Duodenal mucosa (tissue), 2 donors: ENCODE results near the gene DEPP1.

Experiments used
- H3K27ac ChIP-seq: one replicate; pipeline ENCODE4 v1.7.0; 2013; ENCODE audit warnings: low read depth, low read length
- H3K27me3 ChIP-seq, 2 donors: one replicate each; pipeline ENCODE4 v1.7.0; 2013; ENCODE audit warnings: low read length in 2 of 2, control low read depth in 1 of 2; ENCODE audit not compliant: insufficient read depth in 2 of 2, control insufficient read depth in 1 of 2
- H3K36me3 ChIP-seq, 2 donors: one replicate each; pipeline ENCODE4 v1.7.0; 2013; ENCODE audit warnings: low read length in 2 of 2, control low read depth in 1 of 2; ENCODE audit not compliant: insufficient read depth in 2 of 2, control insufficient read depth in 1 of 2
- H3K4me1 ChIP-seq, 2 donors: one replicate each; pipeline ENCODE4 v1.7.0; 2013; ENCODE audit warnings: low read length in 2 of 2, control low read depth in 1 of 2; ENCODE audit not compliant: insufficient read depth in 2 of 2, control insufficient read depth in 1 of 2
- H3K4me3 ChIP-seq, 2 donors: one replicate each; pipeline ENCODE4 v1.7.0; 2013; ENCODE audit warnings: low read length in 2 of 2, low read depth in 1 of 2
- H3K9ac ChIP-seq, 2 donors: one replicate each; pipeline ENCODE4 v1.7.0; 2013; ENCODE audit warnings: low read length in 2 of 2, low read depth in 1 of 2
- H3K9me3 ChIP-seq, 2 donors: one replicate each; pipeline ENCODE4 v1.7.0; 2013; ENCODE audit warnings: low read length in 2 of 2, control low read depth in 1 of 2; ENCODE audit not compliant: control insufficient read depth in 1 of 2

Gene DEPP1

DNA sequence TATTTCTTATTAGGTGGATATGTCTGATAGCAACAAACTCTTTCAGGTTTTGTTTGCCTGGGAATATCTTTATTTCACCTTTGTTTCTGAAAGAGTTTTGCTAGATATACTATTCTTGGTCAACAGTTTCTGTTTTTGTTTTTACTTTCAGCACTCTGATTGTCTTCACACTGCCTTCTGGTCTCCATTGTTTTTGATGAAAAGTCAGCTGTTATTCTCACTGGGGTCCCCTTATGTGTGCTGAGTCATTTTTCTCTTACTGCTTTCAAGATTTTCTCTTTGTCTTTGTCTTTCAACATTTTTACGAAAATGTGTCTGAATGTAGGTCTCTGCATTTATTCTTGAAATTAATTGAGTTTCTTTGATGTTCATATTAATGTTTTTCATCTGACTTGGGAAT is 34.3 kb downstream of the DEPP1 start:
- Histone ChIP-seq H3K4me3 (no peak overlapping the region), H3K4me1 (peaks cover 19% of the 10 kb centered on the region in 2 donors), H3K9ac (no peak overlapping the region), H3K36me3 (no peaks in the 10 kb centered on the region), H3K27ac (no peak overlapping the region), H3K27me3 (no peaks in the 10 kb centered on the region), H3K9me3 (peaks cover 0 to 7% of the 10 kb centered on the region in 2 donors)

DNA sequence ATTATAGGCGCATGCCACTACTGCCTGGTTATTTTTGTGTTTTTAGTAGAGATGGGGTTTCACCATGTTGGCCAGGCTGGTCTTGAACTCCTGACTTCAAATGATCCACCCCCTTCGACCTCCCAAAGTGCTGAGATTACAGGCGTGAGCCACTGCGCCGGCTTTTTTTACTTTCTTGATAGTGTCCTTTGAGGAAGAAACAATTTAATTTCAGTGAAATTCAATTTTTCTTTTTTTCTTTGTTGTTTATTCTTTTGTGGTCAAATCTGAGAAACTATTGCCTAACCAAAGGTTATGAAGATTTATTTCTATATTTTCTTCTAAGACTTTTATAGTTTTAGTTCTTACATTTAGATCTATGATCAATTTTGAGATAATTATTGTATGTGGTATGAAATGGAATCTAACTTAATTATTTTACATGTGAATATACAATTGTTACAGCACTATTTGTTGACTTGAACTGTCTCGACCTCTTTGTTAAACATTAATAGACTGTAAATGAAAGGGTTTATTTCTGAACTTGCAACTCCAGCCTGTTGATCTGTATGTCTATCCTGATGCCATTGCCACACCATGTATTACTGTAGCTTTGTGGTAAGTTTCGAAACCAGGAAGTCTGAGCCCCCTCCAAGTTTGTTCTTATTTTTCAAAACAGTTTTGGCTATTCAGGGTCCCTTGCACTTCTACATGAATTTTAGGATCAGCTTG is 38.8 kb downstream of the DEPP1 start:
- Histone ChIP-seq H3K27ac (no peak overlapping the region), H3K9ac (no peak overlapping the region), H3K4me3 (no peak overlapping the region), H3K27me3 (no peaks in the 10 kb centered on the region), H3K9me3 (peaks cover 0 to 7% of the 10 kb centered on the region in 2 donors), H3K36me3 (no peaks in the 10 kb centered on the region), H3K4me1 (peaks cover 4 to 9% of the 10 kb centered on the region in 2 donors)

GRCh38 chr10:44938956-44939355 is 39.7 kb downstream of the DEPP1 start:
- no peaks in the 10 kb centered on the region for H3K36me3 ChIP-seq
- no peak overlapping the region for H3K4me3 ChIP-seq
- H3K4me1 ChIP-seq: peaks cover 4 to 9% of the 10 kb centered on the region in 2 donors
- H3K27me3 ChIP-seq: no peaks in the 10 kb centered on the region
- H3K27ac ChIP-seq: no peak overlapping the region
- no peaks in the 10 kb centered on the region for H3K9me3 ChIP-seq
- H3K9ac ChIP-seq: no peak overlapping the region

DNA sequence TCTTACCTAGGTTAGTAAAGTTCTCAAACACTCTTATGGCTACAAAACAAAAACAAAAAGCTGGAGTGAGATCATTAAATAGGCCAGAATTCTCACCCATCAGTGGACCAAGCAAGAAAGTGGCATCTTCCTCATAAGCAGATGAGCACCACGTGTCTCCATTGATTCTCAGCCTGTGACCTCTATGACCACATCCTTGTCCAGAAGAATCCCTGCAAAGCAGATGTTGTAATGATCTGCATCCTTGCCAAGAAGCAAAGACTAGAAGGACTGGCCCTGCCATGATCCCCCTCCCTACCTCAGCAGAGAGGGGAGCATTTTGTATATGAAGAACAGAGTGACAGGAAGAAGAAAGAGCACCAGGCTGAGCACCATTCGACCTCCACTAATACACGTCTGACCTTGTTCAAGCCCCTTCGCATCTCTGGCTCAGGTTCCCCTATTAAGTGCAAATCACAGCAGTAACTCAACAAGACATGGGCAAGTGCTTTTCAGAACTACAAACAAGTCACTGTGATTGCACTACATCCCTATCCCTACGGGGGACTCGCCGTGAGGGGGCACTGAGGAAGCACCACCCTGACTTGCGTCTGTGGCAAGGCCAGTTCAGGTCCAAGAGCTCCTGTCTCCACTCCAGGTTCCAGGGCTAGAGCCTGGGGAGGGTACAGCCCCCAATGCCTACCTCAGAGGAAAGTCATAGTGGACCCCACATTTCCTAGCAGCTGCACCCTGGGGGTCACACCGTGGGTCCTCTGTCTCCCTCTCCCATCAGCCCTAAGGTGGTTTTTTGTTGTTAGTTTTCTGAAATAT is 41.2 kb downstream of the DEPP1 start:
- no peaks in the 10 kb centered on the region for H3K9me3 ChIP-seq

DNA sequence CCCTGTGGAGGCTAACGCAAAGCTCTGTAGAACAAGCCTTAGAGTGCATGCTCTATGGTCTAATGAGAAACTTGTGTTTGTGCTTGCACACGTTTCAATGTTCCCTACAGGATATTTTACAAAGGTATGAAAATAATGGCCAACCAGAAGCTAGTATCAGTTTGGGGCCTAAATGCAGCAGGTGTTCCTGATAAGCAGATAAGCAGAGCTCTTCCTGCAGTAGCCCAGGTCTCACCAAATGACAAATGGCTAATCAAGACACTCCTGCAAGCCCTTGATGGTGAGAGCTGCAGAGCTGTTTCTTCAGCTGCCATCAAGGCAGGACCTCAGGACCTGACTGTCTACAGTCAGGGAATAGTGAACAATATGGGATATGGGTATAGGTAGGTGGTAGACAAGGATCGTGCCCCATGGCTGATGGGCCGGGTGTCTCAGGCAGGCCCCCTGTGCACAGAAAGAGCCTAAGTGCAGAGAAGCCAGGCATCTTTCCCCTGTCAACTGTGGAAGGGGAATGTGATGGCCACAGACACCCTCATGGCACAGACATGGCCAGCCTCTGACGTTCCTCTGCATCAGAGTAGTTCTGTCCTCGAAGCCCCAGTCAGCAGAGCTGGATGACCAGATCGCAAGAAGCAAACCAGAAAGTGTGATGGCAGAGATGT is 42.2 kb downstream of the DEPP1 start:
- no peak overlapping the region for H3K9ac ChIP-seq
- no peak overlapping the region for H3K4me3 ChIP-seq
- no peaks in the 10 kb centered on the region for H3K9me3 ChIP-seq
- H3K27ac ChIP-seq: no peak overlapping the region
- H3K4me1 ChIP-seq: peaks cover 11 to 16% of the 10 kb centered on the region in 2 donors
- H3K27me3 ChIP-seq: no peaks in the 10 kb centered on the region
- no peaks in the 10 kb centered on the region for H3K36me3 ChIP-seq

More for the DNA sequence above, 41.2 kb downstream of the DEPP1 start:
- Histone ChIP-seq H3K36me3 (no peaks in the 10 kb centered on the region), H3K27ac (no peak overlapping the region), H3K9ac (no peak overlapping the region), H3K4me1 (peaks cover 11 to 16% of the 10 kb centered on the region in 2 donors), H3K4me3 (no peak overlapping the region), H3K27me3 (no peaks in the 10 kb centered on the region)

- H3K36me3 ChIP-seq: no peaks in the 10 kb centered on the region
- no peak overlapping the region for H3K27ac ChIP-seq
- no peaks in the 10 kb centered on the region for H3K27me3 ChIP-seq
- peaks cover 11 to 16% of the 10 kb centered on the region in 2 donors for H3K4me1 ChIP-seq
- H3K9ac ChIP-seq: no peak overlapping the region
- H3K9me3 ChIP-seq: no peaks in the 10 kb centered on the region
- H3K4me3 ChIP-seq: no peak overlapping the region
These were observed 42.7 kb downstream of the DEPP1 start for GRCh38 chr10:44935966-44936295.

DNA sequence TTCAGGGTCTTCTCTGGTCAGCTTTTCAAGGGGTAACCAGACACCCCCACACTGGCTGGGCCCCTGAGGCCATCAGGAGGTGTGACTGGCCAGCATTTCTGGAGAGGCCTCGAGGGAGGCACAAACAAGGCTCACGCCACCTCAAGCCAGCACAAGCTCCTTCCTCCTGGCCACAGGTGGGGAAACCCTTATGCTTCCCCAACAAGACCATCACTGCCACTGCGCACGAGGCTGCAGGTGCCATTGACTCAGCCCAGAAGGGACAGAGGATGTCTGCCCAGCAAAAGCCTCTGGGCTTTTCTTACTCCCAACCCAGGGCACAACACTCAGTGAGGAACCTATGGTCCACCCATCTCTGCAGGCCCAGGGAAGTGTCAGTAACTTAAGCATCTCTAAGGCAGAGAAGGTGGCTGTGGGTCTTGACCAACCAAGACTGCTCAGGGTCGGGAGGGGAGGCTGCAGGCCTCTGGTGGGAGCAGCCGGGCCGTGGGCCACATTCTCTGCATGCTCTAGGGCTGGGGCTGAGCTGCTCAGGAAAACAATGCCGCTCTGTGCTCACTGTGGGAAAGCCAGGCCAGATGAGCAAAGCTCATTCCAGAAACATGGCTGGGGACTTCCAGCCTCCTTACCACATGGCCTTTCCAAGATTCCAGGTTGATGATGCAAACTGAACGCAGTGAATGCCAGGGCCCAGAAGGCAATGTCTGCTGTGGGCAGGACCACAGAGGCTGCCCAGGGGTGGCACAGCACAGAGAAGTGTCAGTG is 43.2 kb downstream of the DEPP1 start:
- Histone ChIP-seq H3K4me1 (peaks cover 11 to 16% of the 10 kb centered on the region in 2 donors), H3K36me3 (no peaks in the 10 kb centered on the region), H3K27me3 (no peaks in the 10 kb centered on the region), H3K9ac (no peak overlapping the region), H3K9me3 (no peaks in the 10 kb centered on the region), H3K4me3 (no peak overlapping the region), H3K27ac (no peak overlapping the region)

DNA sequence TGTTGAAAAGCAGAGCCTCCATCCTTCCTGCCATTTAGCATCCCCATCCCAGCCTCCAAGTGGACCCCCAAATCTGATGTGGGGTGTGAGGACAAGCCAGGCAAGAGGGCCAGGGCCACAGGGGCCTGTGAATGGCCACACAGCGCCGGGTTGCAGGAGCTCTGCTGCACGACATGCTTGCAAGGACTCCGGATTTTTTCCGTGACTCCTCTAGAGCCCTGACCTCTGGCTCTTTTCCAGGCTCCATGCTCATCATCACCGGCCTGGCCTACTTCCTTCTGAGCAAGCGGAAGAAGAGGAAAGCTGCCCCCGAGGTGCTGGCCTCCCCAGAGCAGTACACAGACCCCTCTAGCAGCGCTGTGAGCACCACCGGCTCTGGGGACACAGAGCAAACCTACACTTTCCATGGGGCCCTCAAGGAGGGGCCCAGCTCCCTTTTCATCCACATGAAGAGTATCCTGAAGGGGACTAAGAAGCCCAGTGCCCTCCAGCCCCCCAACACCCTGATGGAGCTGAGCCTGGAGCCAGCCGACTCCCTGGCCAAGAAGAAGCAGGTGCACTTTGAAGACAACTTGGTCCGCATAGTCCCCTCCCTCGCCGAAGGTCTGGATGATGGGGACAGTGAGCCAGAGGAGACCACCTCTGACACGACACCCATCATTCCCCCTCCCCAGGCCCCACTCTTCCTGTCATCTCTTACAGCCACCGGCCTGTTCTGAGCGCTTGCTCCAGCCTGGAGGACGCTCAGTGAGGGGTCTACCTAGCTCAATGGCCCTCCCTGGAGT is 44.0 kb downstream of the DEPP1 start:
- Histone ChIP-seq H3K27me3 (no peaks in the 10 kb centered on the region), H3K27ac (no peak overlapping the region), H3K4me3 (no peak overlapping the region), H3K9me3 (no peaks in the 10 kb centered on the region), H3K4me1 (peaks cover 11 to 13% of the 10 kb centered on the region in 2 donors), H3K9ac (no peak overlapping the region), H3K36me3 (no peaks in the 10 kb centered on the region)

GRCh38 chr10:44933451-44934321 is 44.9 kb downstream of the DEPP1 start:
- H3K9me3 ChIP-seq: no peaks in the 10 kb centered on the region
- H3K36me3 ChIP-seq: no peaks in the 10 kb centered on the region
- no peak overlapping the region for H3K27ac ChIP-seq
- H3K4me3 ChIP-seq: no peak overlapping the region
- peaks cover 11 to 13% of the 10 kb centered on the region in 2 donors for H3K4me1 ChIP-seq
- no peaks in the 10 kb centered on the region for H3K27me3 ChIP-seq
- no peak overlapping the region for H3K9ac ChIP-seq
